Mucosa of descending colon (tissue), 3 donors: ENCODE data around the gene HIVEP2. TPM values are rescaled to one million over a fixed set of nuclear protein-coding genes. Genes with fewer than 3 reads are reported as not detected.

Experiments
- ATAC-seq: fragments of 200-7000 bp; cut with Tn5 transposase; one replicate; pipeline ENCODE4 v1.9.1; 2020; ENCODE audit warnings: mild to moderate bottlenecking, moderate library complexity
- DNase-seq, 3 donors: peaks; one replicate each; pipeline ENCODE4 v3.0.0-alpha.2; 2020
- H3K36me3 ChIP-seq: fragments of 200-600 bp; one replicate; pipeline ENCODE4 v1.8.0; 2021; ENCODE audit warnings: low read depth, mild to moderate bottlenecking
- H3K4me1 ChIP-seq: fragments of 200-600 bp; one replicate; pipeline ENCODE4 v1.8.0; 2021; ENCODE audit warnings: low read depth, mild to moderate bottlenecking
- H3K4me3 ChIP-seq: fragments of 200-600 bp; one replicate; pipeline ENCODE4 v1.8.0; 2021; ENCODE audit warnings: mild to moderate bottlenecking
- H3K9me3 ChIP-seq: fragments of 200-600 bp; one replicate; pipeline ENCODE4 v1.8.0; 2021; ENCODE audit warnings: mild to moderate bottlenecking
- intact Hi-C, 2 donors: fragments of 100-400 bp; cut with DNase I in 1 of 2; cut with micrococcal nuclease in 1 of 2; formaldehyde crosslinking; loops; one replicate each; pipeline versions ENCODE4 v1.11.0 to v1.11.1; 2022; cut with DNase I, micrococcal nuclease
- total RNA-seq, 3 donors: library from RNA; stranded (reverse); fragmentation: NEBNext Ultra II Directional in 2 of 3; extraction: Animal tissue kit (Norgen Biotek cat#: 25700) in 2 of 3; gene quantifications; one replicate each; pipeline versions ENCODE4 v1.2.1 to v1.2.4, GENCODE V29; 2021 to 2023
- TF ChIP-seq, protein P1 (sequence below): fragments of 200-600 bp; IDR thresholded peaks from one replicate; pipeline ENCODE4 v1.8.0; 2022; ENCODE audit warnings: antibody characterized with exemption, mild to moderate bottlenecking
- donor health status: DM: no; HTN: no; CAD: no; lungs with moderate emphysema.
- donor health status: DM: no; HTN: no; CAD: no.
- donor health status: DM: no; HTN: yes; CAD: no.

Gene HIVEP2
- total RNA-seq, 3 donors from 2014 or later: 7.8 to 17.7 (median 11.3) TPM

DNA sequence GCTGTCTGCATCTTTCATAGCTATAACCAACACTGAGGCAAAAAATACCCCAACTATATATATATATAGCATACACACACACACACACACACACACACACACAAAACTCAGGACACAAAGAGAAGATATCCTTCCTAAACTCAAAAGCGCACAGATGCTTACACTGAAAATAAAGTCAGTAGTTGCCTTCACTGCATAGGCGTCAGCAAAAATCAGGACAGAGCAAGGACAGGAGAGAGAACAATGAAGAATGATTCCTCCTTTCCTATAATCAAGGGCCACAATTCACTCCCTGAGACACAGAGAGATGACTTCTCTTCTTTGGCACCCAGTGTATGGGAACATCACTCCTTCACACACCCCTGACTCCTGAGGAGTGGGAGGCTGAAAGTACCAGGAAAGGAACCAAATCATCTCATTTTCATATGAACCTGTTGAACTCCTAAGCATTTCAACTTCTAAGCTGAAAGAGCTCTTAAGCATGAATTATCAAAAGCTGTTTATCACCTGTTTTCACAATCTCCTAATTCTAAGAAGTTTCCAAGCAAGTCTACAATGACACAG, 141.4 kb downstream of the HIVEP2 start:
- no peaks in the 10 kb centered on the region for H3K9me3 ChIP-seq
- H3K36me3 ChIP-seq: no peaks in the 10 kb centered on the region
- TF ChIP-seq, protein P1, sequence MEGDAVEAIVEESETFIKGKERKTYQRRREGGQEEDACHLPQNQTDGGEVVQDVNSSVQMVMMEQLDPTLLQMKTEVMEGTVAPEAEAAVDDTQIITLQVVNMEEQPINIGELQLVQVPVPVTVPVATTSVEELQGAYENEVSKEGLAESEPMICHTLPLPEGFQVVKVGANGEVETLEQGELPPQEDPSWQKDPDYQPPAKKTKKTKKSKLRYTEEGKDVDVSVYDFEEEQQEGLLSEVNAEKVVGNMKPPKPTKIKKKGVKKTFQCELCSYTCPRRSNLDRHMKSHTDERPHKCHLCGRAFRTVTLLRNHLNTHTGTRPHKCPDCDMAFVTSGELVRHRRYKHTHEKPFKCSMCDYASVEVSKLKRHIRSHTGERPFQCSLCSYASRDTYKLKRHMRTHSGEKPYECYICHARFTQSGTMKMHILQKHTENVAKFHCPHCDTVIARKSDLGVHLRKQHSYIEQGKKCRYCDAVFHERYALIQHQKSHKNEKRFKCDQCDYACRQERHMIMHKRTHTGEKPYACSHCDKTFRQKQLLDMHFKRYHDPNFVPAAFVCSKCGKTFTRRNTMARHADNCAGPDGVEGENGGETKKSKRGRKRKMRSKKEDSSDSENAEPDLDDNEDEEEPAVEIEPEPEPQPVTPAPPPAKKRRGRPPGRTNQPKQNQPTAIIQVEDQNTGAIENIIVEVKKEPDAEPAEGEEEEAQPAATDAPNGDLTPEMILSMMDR: no peak
- no peaks in the 10 kb centered on the region for H3K4me1 ChIP-seq
- intact Hi-C loops: no loop called here
- no peak overlapping the region for H3K4me3 ChIP-seq
- ATAC-seq (no peak), DNase-seq (no peak)

DNA sequence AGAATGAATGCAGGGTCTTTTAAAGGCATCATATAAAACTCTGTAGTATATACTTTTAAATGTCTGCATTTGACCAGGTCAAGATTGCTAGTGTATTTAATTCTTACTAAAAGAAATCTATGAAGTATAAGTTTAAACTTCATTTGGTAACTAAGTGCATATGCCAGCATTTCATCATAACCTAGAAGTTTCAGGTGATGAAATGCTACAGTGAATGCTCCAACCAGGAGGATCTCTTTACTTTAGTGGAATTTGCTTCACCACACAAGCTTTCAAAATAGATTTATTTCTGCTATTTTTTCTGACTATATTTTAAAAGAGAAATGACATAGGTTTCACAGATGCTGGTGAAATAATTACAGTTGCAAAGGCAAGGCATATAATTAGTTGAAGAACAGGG, 141.9 kb downstream of the HIVEP2 start:
- Histone ChIP-seq H3K36me3 (no peaks in the 10 kb centered on the region), H3K4me1 (no peaks in the 10 kb centered on the region), H3K9me3 (no peaks in the 10 kb centered on the region), H3K4me3 (no peak overlapping the region)
- ATAC-seq (no peak), DNase-seq (no peak)
- intact Hi-C loops: no loop called here
- TF ChIP-seq, protein P1: no peak

DNA sequence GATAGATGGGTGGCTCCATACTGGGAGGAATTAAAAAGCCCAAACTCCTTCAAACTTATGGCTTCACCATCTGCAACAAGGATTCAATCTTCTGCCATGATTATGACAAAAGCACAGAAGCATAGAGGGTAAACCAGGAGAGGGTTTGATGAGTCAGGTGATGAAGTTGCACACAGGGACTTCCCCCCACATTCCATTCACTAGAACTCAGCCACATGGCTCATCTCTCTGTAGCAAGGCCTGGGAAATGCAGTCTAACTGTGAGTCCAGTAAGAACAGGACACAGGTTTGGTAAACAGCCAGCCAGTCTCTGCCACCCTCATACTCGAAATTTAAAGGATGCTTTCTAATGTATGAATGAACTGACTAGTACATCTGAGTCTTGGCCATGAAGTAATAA, 142.9 kb downstream of the HIVEP2 start:
- H3K9me3 ChIP-seq: no peaks in the 10 kb centered on the region
- TF ChIP-seq, protein P1: no peak
- intact Hi-C loops: no loop called here
- H3K36me3 ChIP-seq: no peaks in the 10 kb centered on the region
- peak; percentile 49 for ATAC-seq
- no peaks in the 10 kb centered on the region for H3K4me1 ChIP-seq
- no peak for DNase-seq
- no peak overlapping the region for H3K4me3 ChIP-seq

DNA sequence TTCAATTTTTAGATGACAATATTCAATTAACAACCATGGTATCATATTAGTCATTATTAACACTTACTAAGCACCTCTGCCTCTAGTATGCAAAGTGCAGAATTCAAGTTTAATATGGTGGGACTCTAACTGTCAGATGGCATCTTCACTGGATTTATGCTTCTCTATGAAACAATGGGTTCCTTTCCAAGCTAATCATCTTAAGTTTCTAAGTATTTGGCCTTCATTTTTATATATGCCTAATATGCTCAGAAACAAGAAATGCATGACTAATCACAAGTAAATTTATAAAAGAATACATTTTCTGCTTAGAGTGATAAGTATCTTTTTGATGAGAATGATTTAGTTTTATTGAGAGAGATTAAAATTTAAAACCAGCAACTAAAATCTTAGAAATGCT, 144.7 kb downstream of the HIVEP2 start:
- ATAC-seq (no peak), DNase-seq (no peak)
- no peaks in the 10 kb centered on the region for H3K36me3 ChIP-seq
- no peak overlapping the region for H3K4me3 ChIP-seq
- no peaks in the 10 kb centered on the region for H3K4me1 ChIP-seq
- intact Hi-C loops: no loop called here
- no peaks in the 10 kb centered on the region for H3K9me3 ChIP-seq
- TF ChIP-seq, protein P1: no peak

DNA sequence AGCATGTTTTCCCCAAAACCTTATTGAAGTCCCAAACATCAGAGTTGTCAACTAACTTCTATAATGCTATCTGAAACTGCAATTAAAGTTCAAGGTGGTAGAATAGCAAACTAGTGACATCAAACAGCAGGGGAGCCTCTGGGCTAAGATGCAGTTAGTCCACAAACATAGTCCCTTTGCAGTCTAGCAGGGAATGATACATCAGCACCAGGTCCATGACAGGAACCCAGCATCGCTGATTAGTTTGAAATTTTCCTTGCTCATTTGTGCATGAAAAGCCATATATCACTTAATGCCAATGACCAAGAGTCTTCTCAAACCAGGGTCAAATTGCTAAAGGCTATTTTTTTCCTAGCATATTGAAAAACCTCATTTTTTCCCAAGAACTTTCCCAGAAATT, 145.3 kb downstream of the HIVEP2 start:
- Histone ChIP-seq H3K4me1 (no peaks in the 10 kb centered on the region), H3K36me3 (no peaks in the 10 kb centered on the region), H3K4me3 (no peak overlapping the region), H3K9me3 (no peaks in the 10 kb centered on the region)
- TF ChIP-seq, protein P1: no peak
- intact Hi-C loops: no loop called here
- ATAC-seq (no peak), DNase-seq (no peak)

DNA sequence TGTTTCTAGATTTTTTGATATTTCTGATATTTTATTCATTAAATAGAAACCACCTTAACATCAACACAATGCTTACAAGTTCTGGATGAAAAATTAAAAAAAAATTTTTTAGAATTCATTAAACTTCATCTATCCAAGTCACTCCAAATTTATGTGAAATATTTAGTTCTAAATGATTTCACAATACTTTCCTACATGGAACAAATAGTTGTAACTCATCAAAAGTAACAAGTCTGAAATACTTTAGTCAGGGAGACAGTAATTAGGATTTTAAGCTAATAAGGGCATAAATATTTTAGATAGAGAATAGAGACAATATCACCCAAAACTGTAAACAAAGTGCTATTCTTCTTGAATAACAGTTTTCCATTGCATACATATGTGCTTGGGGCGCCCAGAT, 147.8 kb downstream of the HIVEP2 start:
- TF ChIP-seq, protein P1: no peak
- no peak for ATAC-seq

More for the DNA sequence above, 147.8 kb downstream of the HIVEP2 start:
- Histone ChIP-seq H3K36me3 (no peaks in the 10 kb centered on the region), H3K9me3 (no peaks in the 10 kb centered on the region), H3K4me1 (no peaks in the 10 kb centered on the region), H3K4me3 (no peak overlapping the region)
- no peak for DNase-seq
- intact Hi-C loops: no loop called here
